ENCODE results near the gene SLC7A5.

DNA sequence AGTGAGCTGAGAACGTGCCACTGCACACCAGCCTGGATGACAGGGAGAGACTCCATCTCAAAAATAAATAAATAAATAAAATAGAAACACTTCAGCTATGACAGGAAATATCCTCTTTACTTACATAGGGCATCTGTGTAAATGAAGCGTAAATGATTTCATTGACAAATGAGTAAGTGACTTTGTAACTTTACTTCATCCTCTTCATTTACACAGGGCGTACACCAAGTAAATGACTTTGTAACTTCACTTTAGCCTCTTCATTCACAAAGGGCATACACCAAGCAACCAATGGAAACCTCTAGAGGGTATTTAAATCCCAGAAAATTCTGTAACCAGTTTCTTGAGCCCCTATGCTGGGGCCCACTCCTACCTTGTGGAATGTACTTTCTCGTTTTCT lies 87.3 kb downstream of the SLC7A5 start:
- TF ChIP-seq, protein P1, sequence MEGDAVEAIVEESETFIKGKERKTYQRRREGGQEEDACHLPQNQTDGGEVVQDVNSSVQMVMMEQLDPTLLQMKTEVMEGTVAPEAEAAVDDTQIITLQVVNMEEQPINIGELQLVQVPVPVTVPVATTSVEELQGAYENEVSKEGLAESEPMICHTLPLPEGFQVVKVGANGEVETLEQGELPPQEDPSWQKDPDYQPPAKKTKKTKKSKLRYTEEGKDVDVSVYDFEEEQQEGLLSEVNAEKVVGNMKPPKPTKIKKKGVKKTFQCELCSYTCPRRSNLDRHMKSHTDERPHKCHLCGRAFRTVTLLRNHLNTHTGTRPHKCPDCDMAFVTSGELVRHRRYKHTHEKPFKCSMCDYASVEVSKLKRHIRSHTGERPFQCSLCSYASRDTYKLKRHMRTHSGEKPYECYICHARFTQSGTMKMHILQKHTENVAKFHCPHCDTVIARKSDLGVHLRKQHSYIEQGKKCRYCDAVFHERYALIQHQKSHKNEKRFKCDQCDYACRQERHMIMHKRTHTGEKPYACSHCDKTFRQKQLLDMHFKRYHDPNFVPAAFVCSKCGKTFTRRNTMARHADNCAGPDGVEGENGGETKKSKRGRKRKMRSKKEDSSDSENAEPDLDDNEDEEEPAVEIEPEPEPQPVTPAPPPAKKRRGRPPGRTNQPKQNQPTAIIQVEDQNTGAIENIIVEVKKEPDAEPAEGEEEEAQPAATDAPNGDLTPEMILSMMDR (conservative IDR thresholded peaks at IDR 0.05; ENCODE audit: low read length), result no peak
- TF ChIP-seq EZH2phosphoT487 (IDR thresholded peaks at IDR 0.05; ENCODE audit: borderline replicate concordance), result no peak

Data from Loucy (cell line).